GM12865 (cell line): ENCODE measurements around the gene GLUD1.
A peak's percentile ranks its signal among the peaks of the same experiment; 100 is the strongest.
"Not testable (repeated sequence)": the region's sequence is repeated elsewhere in the genome, so short reads cannot be mapped to it uniquely, and the experiment has no call there.

ENCODE experiments used
- DNase-seq: peaks from one replicate; pipeline ENCODE4 v3.0.0; 2010; ENCODE audit warnings: low read depth
- H3K4me3 ChIP-seq: 2 replicates; pipeline ENCODE4 v1.5.1; 2011; ENCODE audit warnings: mild to moderate bottlenecking, low read depth, low read length, control low read depth
- TF ChIP-seq, protein P1 (sequence below): IDR thresholded peaks from 2 replicates; pipeline ENCODE4 v1.5.1; 2011; ENCODE audit warnings: low read length, control low read depth, low read depth, inconsistent platforms; ENCODE audit not compliant: insufficient read depth; ENCODE audit errors: missing control alignments

The GLUD1 gene

GRCh38 chr10:87105446-87106124, 10.9 kb upstream of the GLUD1 start:
- no peak overlapping the region for H3K4me3 ChIP-seq
- DNase-seq = no peak
- TF ChIP-seq, protein P1, sequence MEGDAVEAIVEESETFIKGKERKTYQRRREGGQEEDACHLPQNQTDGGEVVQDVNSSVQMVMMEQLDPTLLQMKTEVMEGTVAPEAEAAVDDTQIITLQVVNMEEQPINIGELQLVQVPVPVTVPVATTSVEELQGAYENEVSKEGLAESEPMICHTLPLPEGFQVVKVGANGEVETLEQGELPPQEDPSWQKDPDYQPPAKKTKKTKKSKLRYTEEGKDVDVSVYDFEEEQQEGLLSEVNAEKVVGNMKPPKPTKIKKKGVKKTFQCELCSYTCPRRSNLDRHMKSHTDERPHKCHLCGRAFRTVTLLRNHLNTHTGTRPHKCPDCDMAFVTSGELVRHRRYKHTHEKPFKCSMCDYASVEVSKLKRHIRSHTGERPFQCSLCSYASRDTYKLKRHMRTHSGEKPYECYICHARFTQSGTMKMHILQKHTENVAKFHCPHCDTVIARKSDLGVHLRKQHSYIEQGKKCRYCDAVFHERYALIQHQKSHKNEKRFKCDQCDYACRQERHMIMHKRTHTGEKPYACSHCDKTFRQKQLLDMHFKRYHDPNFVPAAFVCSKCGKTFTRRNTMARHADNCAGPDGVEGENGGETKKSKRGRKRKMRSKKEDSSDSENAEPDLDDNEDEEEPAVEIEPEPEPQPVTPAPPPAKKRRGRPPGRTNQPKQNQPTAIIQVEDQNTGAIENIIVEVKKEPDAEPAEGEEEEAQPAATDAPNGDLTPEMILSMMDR = no peak

DNA sequence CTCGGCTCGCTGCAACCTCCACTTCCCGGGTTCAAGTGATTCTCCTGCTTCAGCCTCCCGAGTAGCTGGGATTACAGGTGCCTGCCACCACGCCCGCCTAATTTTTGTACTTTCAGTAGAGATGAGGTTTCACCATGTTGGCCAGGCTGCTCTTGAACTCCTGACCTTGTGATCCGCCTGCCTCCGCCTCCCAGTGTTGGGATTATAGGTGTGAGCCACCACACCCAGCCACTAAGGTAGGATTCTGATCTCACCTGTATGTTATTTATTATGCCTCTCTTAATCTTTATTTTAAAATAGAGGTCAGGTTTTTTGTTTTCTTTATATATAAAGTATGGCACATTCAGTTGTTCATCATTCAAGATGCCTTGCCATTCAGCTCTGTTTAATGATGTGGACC, 10.1 kb upstream of the GLUD1 start:
- not testable (repeated sequence) for H3K4me3 ChIP-seq, DNase-seq

- TF ChIP-seq, protein P1 = no peak
- no peak for DNase-seq
- no peak overlapping the region for H3K4me3 ChIP-seq
These were observed 7.4 kb upstream of the GLUD1 start for GRCh38 chr10:87101996-87102395.

GRCh38 chr10:87095236-87095945, 748 bp upstream of the GLUD1 start:
- TF ChIP-seq, protein P1 = no peak
- peak; percentile 93 for DNase-seq
- H3K4me3 ChIP-seq = peak overlapping the region; percentile 88

DNA sequence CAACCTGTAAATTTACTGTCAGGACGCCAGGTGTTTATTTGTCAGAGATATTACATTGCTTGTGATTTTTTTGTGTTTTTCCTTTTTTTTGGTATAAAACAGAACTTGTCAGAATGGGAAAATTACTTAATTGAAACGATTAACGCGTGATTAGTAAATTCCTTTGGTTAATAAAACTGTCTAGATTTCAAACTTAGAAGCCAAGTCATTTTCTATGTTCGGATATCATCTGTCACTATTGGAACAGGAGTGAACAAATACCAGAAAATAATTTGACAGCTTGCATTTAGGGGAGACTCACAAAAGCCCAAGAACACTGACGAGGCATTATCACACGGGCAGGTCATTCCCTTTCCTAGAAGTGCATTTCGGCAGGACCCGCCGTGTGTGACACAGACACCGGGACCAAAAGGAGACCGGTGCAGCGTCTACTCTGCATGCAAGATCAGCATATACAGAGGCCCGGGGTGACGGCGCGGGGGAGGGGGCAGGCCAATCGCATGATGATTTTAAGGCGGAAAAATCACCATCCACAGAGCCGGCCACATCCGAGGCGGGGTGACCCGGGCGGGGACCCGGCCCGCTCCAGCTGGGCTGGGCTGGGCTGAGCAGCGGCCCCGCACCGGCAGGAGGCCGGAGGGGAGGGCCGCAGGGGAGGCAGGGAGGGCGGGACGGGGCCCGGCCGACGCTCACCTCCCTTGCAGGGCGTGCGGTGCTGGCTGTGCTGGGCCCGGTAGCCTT, 841 bp downstream of the GLUD1 start:
- DNase-seq = peak; percentile 80
- H3K4me3 ChIP-seq = peak overlapping the region; percentile 81
- TF ChIP-seq, protein P1 = no peak

- peak; percentile 54 for DNase-seq
- TF ChIP-seq, protein P1 = no peak
- peak overlapping the region; percentile 81 for H3K4me3 ChIP-seq
These were observed 1.6 kb downstream of the GLUD1 start for GRCh38 chr10:87092861-87093631.
